ENCODE data around the gene LAMTOR3. TPM values are rescaled to one million over a fixed set of nuclear protein-coding genes. Genes with fewer than 3 reads are reported as not detected.

LAMTOR3 gene
- polyA plus RNA-seq, 1 experiment: 66.3 TPM

DNA sequence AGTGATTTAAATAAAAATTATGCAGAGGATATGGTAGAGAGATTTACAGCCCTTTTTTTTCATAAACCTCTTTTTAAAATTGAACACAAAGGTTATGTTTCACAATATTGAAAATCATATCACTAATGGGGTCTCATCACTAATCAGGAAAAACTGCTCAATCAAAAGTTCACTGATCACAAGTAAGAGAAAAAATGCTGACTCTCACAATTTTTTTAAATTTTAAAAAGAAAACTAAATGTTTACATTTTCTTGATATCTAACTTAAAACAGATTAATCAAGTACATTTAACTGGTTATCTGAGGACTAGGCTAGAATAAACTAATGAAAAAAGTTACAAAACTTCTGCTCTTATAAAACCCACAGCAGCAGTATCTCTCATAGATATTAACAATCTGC is 8.5 kb downstream of the LAMTOR3 start:
- no peak overlapping the region for H3K4me3 ChIP-seq (ENCODE audit: low read depth, low read length)
- H3K27me3 ChIP-seq (ENCODE audit: control insufficient read depth, insufficient read depth, low read length): no peaks in the 10 kb centered on the region
- POLR2A ChIA-PET: no interaction called here
- DNase-seq (ENCODE audit: low read depth, low spot score): no peak
- CTCF ChIA-PET: interaction anchor here (1.0 to 1.2 kb wide), 2 partner anchors 74 to 422 kb away, joined by 3 to 7 read pairs; no protein-coding TSS in a partner anchor
- TF ChIP-seq, protein P1, sequence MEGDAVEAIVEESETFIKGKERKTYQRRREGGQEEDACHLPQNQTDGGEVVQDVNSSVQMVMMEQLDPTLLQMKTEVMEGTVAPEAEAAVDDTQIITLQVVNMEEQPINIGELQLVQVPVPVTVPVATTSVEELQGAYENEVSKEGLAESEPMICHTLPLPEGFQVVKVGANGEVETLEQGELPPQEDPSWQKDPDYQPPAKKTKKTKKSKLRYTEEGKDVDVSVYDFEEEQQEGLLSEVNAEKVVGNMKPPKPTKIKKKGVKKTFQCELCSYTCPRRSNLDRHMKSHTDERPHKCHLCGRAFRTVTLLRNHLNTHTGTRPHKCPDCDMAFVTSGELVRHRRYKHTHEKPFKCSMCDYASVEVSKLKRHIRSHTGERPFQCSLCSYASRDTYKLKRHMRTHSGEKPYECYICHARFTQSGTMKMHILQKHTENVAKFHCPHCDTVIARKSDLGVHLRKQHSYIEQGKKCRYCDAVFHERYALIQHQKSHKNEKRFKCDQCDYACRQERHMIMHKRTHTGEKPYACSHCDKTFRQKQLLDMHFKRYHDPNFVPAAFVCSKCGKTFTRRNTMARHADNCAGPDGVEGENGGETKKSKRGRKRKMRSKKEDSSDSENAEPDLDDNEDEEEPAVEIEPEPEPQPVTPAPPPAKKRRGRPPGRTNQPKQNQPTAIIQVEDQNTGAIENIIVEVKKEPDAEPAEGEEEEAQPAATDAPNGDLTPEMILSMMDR (IDR thresholded peaks at IDR 0.05; ENCODE audit: low read depth, low read length): no peak
- H3K27ac ChIP-seq (ENCODE audit: low read depth, low read length): no peak overlapping the region
- H3K9me3 ChIP-seq (ENCODE audit: control insufficient read depth, insufficient read depth, low read length): no peaks in the 10 kb centered on the region

GRCh38 chr4:99885063-99885664 is 9.1 kb downstream of the LAMTOR3 start:
- DNase-seq (ENCODE audit: low read depth, low spot score): no peak
- no peaks in the 10 kb centered on the region for H3K27me3 ChIP-seq (ENCODE audit: control insufficient read depth, insufficient read depth, low read length)
- ChIA-PET CTCF (interaction anchor here (0.8 to 1.2 kb wide), 6 partner anchors 23 to 422 kb away, joined by 3 to 7 read pairs (median 3); no protein-coding TSS in a partner anchor), POLR2A (no interaction called here)
- TF ChIP-seq, protein P1 (IDR thresholded peaks at IDR 0.05; ENCODE audit: low read depth, low read length): peak; percentile 53
- H3K4me3 ChIP-seq (ENCODE audit: low read depth, low read length): no peak overlapping the region
- H3K27ac ChIP-seq (ENCODE audit: low read depth, low read length): no peak overlapping the region
- no peaks in the 10 kb centered on the region for H3K9me3 ChIP-seq (ENCODE audit: control insufficient read depth, insufficient read depth, low read length)

DNA sequence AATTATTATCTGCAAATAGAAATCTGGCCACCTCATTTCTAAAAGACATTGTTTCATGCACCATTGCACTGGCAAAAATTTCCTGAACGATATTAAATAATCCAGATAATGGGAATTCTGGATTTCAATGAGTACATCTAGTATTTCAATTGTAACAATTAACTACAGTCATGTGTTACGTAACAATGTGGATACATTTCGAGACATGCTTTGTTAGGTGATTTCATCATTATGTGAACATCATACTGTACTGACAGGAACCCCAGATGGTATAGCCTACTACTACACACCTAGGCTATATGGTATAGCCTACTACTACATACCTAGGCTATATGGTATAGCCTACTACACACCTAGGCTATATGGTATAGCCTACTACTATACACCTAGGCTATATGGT is 14.8 kb downstream of the LAMTOR3 start:
- DNase-seq (ENCODE audit: low read depth, low spot score): no peak
- no peak overlapping the region for H3K27ac ChIP-seq (ENCODE audit: low read depth, low read length)
- no peaks in the 10 kb centered on the region for H3K27me3 ChIP-seq (ENCODE audit: control insufficient read depth, insufficient read depth, low read length)
- H3K9me3 ChIP-seq (ENCODE audit: control insufficient read depth, insufficient read depth, low read length): no peaks in the 10 kb centered on the region
- TF ChIP-seq, protein P1 (IDR thresholded peaks at IDR 0.05; ENCODE audit: low read depth, low read length): no peak
- CTCF ChIA-PET: no interaction called here
- POLR2A ChIA-PET: no interaction called here
- H3K4me3 ChIP-seq (ENCODE audit: low read depth, low read length): no peak overlapping the region

GRCh38 chr4:99878604-99879003 is 15.6 kb downstream of the LAMTOR3 start:
- Histone ChIP-seq H3K27me3 (ENCODE audit: control insufficient read depth, insufficient read depth, low read length) (no peaks in the 10 kb centered on the region), H3K27ac (ENCODE audit: low read depth, low read length) (no peak overlapping the region), H3K4me3 (ENCODE audit: low read depth, low read length) (no peak overlapping the region), H3K9me3 (ENCODE audit: control insufficient read depth, insufficient read depth, low read length) (no peaks in the 10 kb centered on the region)
- TF ChIP-seq, protein P1 (IDR thresholded peaks at IDR 0.05; ENCODE audit: low read depth, low read length): no peak
- ChIA-PET POLR2A (no interaction called here), CTCF (no interaction called here)
- no peak for DNase-seq (ENCODE audit: low read depth, low spot score)

DNA sequence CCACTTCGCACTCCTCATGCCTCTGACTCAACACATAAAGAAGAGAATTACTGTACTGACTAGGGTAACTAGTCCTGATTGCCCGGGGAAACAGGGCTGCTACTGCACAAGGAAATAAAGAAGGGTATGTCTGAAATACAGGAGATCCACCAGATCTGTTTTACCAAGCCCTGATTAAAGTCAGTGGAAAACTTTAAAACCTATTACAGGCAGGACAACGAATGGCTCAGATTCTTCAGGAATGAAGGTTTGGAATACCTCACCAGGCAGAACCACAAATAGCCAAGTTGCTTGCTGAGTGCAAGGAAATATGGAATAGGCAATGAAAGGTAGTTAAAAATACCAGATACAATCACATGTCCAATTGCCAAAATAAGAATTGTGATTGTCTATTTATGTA is 17.3 kb downstream of the LAMTOR3 start:
- TF ChIP-seq, protein P1 (IDR thresholded peaks at IDR 0.05; ENCODE audit: low read depth, low read length): no peak
- no peak overlapping the region for H3K4me3 ChIP-seq (ENCODE audit: low read depth, low read length)
- ChIA-PET CTCF (no interaction called here), POLR2A (no interaction called here)
- H3K27ac ChIP-seq (ENCODE audit: low read depth, low read length): no peak overlapping the region
- no peak for DNase-seq (ENCODE audit: low read depth, low spot score)
- no peaks in the 10 kb centered on the region for H3K27me3 ChIP-seq (ENCODE audit: control insufficient read depth, insufficient read depth, low read length)
- H3K9me3 ChIP-seq (ENCODE audit: control insufficient read depth, insufficient read depth, low read length): no peaks in the 10 kb centered on the region
